ENCODE measurements around the gene CCDC138. TPM values are rescaled to one million over a fixed set of nuclear protein-coding genes. Genes with fewer than 3 reads are reported as not detected.

The CCDC138 gene
- total and polyA plus RNA-seq, 2 of the 13 experiments (the other 11 are each of a cell fraction or from before 2014, with no cell fraction given), result 5.6 to 32.5 TPM

GRCh38 chr2:108786354-108787215 lies at the start of gene CCDC138 (continued):
- TF ChIP-seq SNAPC4 (CRISPR knock-in tag; IDR thresholded peaks at IDR 0.05), result no peak
- TF ChIP-seq, protein P1, sequence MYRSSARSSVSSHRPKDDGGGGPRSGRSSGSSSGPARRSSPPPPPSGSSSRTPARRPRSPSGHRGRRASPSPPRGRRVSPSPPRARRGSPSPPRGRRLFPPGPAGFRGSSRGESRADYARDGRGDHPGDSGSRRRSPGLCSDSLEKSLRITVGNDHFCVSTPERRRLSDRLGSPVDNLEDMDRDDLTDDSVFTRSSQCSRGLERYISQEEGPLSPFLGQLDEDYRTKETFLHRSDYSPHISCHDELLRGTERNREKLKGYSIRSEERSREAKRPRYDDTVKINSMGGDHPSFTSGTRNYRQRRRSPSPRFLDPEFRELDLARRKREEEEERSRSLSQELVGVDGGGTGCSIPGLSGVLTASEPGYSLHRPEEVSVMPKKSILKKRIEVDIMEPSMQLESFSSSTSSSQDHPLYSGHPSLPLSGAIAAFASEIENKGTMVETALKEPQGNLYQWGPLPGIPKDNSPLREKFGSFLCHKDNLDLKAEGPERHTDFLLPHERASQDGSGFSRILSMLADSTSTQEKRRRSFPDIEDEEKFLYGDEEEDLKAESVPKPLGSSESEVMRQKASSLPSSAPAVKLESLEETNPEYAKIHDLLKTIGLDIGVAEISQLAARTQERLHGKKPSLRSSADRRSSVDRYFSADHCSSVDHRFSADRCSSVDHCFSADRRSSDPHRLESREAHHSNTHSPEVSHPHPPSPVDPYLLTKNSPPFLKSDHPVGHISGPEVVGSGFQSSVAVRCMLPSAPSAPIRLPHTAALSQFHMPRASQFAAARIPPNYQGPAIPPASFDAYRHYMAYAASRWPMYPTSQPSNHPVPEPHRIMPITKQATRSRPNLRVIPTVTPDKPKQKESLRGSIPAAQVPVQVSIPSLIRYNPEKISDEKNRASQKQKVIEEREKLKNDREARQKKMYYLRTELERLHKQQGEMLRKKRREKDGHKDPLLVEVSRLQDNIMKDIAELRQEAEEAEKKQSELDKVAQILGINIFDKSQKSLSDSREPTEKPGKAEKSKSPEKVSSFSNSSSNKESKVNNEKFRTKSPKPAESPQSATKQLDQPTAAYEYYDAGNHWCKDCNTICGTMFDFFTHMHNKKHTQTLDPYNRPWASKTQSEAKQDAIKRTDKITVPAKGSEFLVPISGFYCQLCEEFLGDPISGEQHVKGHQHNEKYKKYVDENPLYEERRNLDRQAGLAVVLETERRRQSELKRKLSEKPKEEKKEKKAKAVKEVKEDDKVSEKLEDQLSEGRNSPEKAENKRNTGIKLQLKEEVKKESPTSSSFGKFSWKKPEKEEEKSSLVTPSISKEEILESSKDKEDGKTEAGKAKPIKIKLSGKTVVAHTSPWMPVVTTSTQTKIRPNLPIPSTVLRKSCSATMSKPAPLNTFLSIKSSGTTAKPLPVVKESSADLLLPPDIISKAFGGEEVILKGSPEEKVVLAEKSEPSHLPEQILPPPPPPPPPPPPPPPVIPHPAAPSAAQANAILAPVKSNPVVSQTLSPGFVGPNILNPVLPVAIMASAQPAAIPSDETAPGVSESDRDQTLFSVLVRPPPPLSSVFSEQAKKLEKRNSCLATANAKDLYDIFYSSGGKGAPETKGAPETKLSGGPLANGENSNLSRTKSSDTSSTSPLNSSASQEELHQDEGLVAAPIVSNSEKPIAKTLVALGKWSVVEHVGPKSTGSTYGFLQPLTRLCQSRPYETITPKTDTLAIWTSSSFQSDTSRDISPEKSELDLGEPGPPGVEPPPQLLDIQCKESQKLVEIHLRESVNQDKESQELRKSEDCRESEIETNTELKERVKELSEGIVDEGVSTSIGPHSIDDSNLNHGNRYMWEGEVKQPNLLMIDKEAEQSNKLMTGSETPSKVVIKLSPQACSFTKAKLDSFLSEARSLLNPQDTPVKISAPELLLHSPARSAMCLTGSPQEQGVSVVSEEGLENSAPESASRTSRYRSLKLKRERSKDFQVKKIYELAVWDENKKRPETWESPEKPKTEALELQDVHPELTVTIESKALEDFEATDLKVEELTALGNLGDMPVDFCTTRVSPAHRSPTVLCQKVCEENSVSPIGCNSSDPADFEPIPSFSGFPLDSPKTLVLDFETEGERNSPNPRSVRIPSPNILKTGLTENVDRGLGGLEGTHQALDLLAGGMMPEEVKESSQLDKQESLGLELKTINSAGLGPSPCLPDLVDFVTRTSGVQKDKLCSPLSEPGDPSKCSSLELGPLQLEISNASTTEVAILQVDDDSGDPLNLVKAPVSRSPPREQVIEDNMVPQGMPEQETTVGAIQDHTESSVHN (CRISPR knock-in tag; IDR thresholded peaks at IDR 0.05), result no peak
- TF ChIP-seq PHB2 (IDR thresholded peaks at IDR 0.05; ENCODE audit: partially characterized antibody), result no peak
- no peak for TF ChIP-seq MIER2 (CRISPR knock-in tag; IDR thresholded peaks at IDR 0.05)
- no peak; the same call in 1 of the 2 replicates for TF ChIP-seq ZNF746 (CRISPR knock-in tag; IDR thresholded peaks at IDR 0.05)
- no peak for TF ChIP-seq MTF1 (CRISPR knock-in tag; IDR thresholded peaks at IDR 0.05)
- peak; percentile 93 for TF ChIP-seq SPEN (CRISPR knock-in tag; IDR thresholded peaks at IDR 0.05; ENCODE audit: low read depth)
- TF ChIP-seq ZBTB37 (CRISPR knock-in tag; IDR thresholded peaks at IDR 0.05), result no peak
- TF ChIP-seq, protein P2, sequence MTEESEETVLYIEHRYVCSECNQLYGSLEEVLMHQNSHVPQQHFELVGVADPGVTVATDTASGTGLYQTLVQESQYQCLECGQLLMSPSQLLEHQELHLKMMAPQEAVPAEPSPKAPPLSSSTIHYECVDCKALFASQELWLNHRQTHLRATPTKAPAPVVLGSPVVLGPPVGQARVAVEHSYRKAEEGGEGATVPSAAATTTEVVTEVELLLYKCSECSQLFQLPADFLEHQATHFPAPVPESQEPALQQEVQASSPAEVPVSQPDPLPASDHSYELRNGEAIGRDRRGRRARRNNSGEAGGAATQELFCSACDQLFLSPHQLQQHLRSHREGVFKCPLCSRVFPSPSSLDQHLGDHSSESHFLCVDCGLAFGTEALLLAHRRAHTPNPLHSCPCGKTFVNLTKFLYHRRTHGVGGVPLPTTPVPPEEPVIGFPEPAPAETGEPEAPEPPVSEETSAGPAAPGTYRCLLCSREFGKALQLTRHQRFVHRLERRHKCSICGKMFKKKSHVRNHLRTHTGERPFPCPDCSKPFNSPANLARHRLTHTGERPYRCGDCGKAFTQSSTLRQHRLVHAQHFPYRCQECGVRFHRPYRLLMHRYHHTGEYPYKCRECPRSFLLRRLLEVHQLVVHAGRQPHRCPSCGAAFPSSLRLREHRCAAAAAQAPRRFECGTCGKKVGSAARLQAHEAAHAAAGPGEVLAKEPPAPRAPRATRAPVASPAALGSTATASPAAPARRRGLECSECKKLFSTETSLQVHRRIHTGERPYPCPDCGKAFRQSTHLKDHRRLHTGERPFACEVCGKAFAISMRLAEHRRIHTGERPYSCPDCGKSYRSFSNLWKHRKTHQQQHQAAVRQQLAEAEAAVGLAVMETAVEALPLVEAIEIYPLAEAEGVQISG (CRISPR knock-in tag; IDR thresholded peaks at IDR 0.05), result peak; percentile 78; the same call in 1 of the 2 replicates
- no peak for TF ChIP-seq EZH2 (conservative IDR thresholded peaks at IDR 0.05; ENCODE audit: low read depth, low read length)

Measured in HepG2 (cell line).